Measurements from ENCODE around the gene SOWAHB. TPM values are rescaled to one million over a fixed set of nuclear protein-coding genes. Genes with fewer than 3 reads are reported as not detected.

SOWAHB gene, protein sequence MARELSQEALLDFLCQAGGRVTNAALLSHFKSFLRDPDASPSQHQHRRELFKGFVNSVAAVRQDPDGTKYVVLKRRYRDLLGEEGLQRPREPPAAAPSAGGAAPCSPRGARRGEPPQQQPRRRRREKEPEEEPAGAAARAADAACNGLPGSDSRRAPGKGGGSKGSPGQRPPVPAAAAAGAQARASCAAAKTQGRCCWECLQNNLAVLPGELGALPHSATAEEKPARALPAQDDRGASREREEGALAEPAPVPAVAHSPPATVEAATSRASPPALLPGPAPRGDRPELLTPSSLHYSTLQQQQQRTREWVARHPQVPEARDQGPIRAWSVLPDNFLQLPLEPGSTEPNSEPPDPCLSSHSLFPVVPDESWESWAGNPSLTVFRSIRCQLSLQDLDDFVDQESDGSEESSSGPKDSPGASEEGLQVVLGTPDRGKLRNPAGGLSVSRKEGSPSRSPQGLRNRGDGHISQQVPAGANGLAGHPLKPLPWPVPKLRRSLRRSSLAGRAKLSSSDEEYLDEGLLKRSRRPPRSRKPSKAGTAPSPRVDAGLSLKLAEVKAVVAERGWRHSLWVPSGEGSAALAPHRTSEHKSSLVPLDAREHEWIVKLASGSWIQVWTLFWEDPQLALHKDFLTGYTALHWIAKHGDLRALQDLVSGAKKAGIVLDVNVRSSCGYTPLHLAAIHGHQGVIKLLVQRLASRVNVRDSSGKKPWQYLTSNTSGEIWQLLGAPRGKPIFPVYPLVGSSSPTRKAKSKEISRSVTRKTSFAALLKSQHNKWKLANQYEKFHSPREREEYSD
- not detected in 2 replicates for total RNA-seq

DNA sequence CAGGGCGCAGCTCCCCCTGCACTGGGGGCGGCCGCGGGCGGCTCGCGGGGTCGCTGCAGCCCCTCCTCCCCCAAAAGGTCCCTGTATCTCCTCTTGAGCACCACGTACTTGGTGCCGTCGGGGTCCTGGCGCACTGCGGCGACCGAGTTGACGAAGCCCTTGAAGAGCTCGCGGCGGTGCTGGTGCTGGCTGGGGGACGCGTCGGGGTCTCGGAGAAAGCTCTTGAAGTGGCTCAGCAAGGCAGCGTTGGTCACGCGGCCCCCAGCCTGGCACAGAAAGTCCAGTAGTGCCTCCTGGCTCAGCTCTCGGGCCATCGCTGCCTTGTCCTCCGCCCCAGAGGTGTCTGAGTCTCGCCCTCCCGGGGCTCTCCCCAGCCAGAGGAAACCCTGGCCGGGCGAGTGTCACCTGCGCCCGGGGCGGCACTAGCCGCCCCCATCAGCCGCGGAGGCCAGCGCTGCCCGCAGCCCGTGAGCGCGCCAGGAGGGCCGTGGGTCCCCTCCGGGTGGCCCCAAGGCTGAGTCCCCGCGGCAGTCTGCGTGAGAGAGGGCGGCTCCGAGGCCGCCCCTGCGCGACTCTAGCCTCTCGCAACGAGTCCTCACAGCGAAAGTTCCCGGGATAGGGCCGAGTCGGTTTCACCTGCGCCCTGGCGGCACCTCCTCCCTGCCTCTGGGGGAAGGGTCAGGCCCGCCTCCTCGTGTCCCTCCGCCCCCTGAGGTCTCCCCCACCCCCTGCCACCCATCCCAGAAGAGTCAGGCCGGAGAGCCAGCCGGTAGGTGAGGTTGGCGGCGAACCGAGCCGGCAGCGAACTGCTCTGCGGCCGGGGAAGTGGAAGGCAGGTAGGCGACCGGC is at the start of gene SOWAHB:
Gene SOWAHB (minus strand): TSS at position 609 of the 849 bp plus-strand sequence. CDS start 295 bp downstream, at position 314.
- no peak for DNase-seq (ENCODE audit: low read depth, low spot score)

DNA sequence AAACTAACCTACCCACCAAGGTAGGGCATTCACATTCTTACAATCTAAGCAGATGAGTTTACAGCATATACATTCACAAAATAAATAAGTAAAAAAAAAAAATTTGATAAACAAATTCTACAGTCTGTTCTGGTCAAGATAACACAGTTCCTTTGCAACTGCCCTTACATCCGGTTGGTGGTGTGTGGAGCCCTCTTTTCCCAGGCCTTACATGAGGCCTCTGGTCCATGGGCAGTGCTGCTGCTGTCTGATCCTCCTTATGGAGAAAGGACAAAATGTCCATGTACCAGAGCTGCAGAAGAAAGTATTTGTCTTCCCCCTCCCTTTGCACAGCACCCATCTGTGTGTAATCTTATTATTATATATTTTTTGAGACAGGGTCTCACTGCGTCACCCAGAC is 49.4 kb upstream of the SOWAHB start:
- no peak for DNase-seq (ENCODE audit: low read depth, low spot score)

- DNase-seq (ENCODE audit: low read depth, low spot score) = no peak
These were observed 45.8 kb upstream of the SOWAHB start for GRCh38 chr4:76943790-76944189.

DNA sequence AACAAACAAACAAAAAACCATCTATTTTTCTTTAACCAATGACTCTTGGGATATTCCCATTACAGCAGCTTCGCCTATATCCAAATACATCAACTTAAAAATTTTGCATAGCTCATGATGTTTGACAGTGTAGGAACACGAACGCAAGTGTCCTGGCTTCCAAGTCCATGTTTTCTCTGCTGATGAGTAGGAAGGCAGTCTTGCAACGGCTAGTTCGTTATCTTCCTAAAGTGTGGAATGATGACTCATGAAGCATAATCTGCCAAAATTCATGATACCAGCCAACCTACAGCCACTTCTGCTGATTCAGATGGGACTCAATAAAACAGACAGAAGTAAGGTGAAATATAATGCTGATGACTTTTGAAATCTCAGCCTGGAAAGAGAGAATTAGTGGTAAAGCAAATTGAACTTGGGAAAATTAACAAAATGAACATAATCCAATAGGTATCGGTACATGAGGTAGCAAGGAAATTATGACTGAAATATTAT is 45.2 kb upstream of the SOWAHB start:
- no peak for DNase-seq (ENCODE audit: low read depth, low spot score)

GRCh38 chr4:76939184-76939583 is 41.2 kb upstream of the SOWAHB start:
- no peak for DNase-seq (ENCODE audit: low read depth, low spot score)

DNA sequence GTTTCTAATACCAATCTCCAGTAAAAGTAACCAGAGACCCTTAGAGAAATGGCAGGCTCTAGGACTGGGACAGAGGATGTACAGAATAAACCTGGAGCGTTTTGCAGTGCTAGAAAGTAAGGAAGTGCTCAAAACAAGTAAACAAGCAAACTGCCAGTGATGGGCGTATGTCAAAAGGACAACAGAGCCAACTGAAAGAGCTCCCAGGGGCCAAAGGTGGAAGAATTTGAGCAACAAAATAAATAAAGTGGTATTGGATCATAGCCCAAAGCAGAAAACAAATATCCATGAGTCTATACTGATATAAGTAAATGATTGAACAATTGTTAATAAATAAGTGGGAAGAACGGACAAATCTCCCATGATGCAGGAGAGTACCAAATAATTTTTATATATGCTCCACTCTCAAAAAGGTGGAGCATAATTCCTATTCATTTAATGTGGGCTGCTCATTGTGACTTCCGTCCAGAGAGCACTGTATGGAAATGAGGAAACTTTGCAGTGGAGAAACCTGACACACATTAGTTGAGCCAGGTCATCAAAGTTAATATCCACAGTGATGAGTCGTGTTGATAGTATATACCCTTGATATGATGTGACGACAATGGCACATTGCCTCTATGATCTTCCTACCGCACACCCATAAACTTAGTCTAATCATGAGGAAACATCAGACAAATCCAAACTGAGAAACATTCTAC is 33.8 kb upstream of the SOWAHB start:
- no peak for DNase-seq (ENCODE audit: low read depth, low spot score)

DNA sequence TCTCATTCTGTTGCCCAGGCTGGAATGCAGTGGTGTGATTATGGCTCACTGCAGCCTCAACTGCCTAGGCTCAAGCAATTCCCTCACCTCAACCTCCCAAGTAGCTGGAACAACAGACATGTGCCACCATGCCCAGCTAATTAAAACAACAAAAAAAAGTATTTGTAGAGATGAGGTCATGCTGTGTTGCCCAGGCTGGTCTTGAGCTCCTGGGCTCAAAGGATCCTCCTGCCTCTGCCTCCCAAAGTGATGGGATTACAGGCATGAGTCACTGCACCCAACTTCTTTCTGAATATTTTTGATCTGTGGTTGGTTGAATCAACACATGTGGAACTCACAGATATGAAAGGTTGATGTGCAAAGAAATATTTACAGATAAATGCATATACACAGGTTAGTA is 33.1 kb upstream of the SOWAHB start:
- DNase-seq (ENCODE audit: low read depth, low spot score) = no peak

DNA sequence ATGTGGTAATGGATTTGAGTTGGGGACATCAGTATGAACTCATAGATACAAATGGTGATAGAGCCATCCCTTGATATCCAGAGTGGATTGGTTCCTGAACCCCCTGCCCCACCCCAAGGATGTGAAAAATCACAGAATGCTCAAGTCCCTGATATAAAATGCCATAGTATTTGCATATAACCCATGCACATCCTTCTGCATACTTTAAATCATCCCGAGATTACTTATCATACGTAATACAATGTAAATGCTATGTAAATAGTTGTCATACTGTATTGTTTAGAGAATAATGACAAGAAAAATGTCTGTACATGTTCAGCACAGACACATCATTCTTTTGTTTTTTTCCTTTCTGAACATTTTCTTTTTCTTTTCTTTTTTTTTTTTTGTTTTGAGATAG is 32.7 kb upstream of the SOWAHB start:
- no peak for DNase-seq (ENCODE audit: low read depth, low spot score)

GRCh38 chr4:76926841-76927240 is 28.9 kb upstream of the SOWAHB start:
- no peak for DNase-seq (ENCODE audit: low read depth, low spot score)

DNA sequence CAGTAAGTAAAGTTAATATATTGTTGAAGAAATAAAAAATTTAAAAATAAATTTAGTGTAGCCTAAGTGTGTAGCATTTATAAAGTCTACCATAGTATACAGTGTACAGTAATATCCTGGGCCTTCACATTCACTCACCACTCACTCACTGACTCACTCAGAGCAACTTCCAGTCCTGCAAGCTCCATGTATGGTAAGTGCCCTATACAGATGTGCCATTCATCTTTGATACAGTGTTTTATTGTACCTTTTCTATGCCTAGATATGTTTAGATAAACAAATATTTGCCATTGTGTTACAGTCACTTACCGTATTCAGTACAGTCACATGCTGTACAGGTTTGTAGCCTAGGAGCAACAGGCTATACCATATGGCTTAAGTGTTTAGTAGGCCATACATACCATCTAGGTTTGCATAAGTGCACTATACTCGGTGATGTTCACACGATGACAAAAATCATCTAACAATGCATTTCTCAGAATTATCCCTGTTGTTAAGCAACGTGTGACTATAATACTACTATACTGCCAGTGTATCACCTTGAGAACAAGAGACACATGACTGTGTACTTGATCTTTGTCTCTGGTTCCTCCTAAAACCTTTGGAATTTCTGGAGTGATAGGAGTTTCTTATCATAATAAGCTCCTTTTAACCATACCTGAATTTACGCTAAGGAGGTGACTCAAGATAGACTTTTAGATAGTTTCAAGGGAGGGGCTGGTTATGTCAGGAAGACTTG is 25.8 kb upstream of the SOWAHB start:
- DNase-seq (ENCODE audit: low read depth, low spot score) = no peak

DNA sequence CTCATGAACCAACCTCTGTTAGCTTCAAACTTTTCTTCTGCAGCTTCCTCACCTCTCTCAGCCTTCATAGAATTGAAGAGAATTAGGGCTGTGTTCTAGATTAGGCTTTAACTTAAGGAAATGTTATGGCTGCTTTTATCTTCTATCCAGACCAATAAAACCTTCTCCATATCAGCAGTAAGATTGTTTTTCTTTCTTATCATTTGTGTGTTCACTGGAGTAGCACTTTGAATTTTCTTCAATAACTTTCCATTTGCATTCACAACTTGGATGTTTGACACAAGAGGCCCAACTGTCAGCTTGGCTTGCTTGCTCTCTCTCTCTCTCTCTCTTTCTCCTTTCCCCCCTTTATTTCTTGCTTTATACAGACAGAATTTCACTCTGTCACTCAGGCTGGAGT is 22.8 kb upstream of the SOWAHB start:
- DNase-seq (ENCODE audit: low read depth, low spot score) = no peak

DNA sequence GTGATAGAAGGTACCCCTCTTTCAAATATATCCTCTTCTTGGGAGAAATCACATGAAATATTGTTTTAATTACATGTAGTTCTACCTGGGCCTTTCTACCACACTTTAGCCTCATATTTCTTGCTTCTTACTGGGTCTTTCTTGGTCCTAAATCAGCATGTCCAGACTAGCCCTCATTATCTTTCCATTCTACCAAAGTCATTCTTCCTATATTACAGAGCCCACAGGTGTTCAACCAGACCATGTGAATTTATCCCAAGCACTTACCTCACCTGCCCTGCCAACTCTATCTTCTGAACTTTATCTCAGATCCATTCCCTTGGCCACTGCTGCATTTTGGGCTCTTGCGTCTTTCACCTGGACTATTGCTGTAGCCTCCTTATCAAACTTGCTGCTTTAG is 11.8 kb upstream of the SOWAHB start:
- no peak for DNase-seq (ENCODE audit: low read depth, low spot score)

DNA sequence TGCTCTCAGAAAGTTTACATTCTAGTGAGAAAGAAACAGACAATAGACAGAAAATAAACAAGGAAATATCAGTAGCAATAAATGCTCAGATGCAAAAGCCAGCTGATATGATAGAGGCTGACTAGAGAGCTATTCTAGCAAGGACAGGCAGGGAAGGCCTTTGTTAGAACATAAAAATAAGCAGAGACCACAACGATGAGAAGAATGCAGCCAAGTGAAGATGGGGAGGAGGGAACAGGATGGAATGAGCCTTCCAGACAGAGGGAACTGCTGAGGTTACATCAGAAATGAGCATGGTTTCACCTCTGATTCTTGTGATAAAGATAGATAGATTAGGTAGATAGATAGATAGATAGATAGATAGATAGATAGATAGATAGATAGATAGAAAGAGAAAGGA is 7.6 kb upstream of the SOWAHB start:
- DNase-seq (ENCODE audit: low read depth, low spot score) = no peak

DNA sequence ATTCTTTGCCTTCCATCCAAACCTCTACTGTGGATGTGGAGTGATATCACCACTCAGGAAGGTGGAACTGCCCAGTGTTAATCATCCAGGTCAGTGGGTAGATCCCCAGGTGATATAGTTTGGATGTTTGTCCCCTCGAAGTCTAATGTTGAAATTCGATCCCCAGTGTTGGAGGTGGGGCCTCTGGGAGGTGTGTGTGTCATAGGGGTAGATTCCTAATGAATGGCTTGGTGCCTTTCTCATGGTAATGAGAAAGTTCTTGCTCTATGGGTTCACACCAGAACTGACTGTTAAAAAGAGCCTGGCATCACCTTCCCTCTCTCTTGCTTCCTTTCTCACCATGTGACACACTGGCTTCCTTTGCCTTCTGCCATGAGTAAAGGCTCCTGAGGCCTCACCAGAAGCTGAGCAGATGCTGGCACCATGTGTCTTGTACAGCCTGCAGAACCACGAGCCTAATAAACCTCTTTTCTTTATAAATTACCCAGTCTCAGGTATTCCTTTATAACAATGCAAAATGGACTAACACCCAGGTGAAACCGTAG is 6.8 kb upstream of the SOWAHB start:
- no peak for DNase-seq (ENCODE audit: low read depth, low spot score)

- DNase-seq (ENCODE audit: low read depth, low spot score) = no peak
These were observed 4.4 kb upstream of the SOWAHB start for GRCh38 chr4:76902233-76902890.

DNA sequence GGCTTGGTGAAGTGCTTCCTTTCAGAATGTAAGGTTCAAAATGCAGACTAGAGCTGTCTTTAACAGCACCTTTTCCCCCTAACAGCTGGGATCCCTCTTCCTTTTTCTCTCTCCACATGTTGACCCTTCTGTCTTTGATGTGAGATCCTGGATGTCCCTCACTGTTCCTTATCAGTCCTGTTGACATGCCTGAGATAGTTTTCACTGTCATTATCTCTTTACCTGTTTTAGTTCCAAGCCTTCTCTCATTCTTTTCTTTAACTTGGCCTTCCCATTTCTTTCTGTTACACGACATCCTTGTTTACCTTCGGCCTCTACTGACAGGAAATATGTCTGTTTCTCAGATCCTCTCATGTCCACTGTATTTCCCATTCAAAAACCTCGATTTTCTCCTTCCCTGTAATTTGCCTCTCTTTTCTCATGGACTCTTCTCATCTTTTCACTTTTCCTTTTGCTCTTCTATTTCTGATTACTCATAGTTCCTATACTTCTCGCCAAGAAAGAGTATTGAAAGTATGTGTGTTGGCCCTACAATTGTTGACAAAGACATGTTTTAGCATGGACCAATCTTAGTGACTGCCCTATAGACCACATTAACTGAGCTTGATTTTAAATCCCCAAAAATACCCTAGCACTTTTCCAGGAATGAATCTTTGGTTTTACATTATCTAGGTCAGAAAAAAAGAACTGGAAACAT is 1.2 kb upstream of the SOWAHB start:
- no peak for DNase-seq (ENCODE audit: low read depth, low spot score)

DNA sequence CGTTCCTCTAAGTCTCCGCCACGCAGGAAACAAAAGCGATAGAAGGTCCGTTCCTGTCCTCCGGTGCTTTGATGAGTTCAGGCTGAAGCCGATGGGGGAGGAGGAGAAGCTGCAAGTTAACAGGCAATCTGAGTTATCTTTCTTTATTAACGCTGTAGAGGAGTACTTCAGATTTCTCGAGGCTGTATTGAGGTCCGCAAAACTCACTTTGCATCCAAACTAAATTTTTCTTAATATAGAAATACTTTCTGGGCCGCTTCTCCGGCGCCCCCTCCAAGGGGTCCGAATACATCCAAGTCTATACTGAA is 395 bp upstream of the SOWAHB start:
- DNase-seq (ENCODE audit: low read depth, low spot score) = no peak

DNA sequence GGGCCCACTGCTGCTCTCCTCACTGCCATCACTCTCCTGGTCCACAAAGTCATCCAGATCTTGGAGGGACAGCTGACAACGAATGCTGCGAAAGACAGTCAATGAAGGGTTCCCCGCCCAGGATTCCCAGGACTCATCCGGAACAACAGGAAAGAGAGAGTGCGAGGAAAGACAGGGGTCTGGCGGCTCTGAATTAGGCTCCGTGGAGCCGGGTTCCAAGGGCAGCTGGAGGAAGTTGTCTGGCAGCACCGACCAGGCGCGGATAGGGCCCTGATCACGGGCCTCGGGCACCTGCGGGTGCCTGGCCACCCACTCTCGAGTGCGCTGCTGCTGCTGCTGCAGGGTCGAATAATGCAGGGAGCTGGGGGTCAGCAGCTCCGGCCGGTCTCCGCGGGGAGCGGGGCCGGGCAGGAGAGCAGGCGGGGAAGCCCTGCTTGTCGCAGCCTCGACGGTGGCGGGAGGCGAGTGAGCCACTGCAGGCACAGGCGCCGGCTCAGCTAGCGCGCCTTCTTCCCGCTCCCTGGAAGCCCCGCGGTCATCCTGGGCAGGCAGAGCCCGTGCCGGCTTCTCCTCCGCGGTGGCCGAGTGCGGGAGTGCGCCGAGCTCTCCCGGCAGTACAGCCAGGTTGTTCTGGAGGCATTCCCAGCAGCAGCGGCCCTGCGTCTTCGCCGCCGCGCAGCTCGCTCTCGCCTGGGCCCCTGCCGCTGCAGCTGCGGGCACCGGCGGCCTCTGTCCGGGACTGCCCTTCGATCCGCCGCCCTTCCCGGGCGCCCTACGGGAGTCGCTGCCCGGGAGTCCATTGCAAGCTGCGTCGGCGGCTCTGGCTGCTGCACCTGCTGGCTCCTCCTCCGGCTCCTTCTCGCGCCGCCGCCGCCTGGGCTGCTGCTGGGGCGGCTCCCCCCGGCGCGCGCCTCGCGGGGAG is 1.1 kb downstream of the SOWAHB start:
- DNase-seq (ENCODE audit: low read depth, low spot score) = no peak

Data from pulmonary artery endothelial cell (primary cell).